ENCODE data around the gene PLCXD1.
"Not testable (repeated sequence)": the region's sequence is repeated elsewhere in the genome, so short reads cannot be mapped to it uniquely, and the experiment has no call there.

PLCXD1 gene

GRCh38 chrX:250965-251364 lies 30.2 kb upstream of the PLCXD1 start:
- TF ChIP-seq ISL1 (CRISPR knock-in tag; IDR thresholded peaks at IDR 0.05) (no peak), CSRNP3 (CRISPR knock-in tag; IDR thresholded peaks at IDR 0.05) (no peak), ESRRG (CRISPR knock-in tag; IDR thresholded peaks at IDR 0.05) (no peak), CSDC2 (CRISPR knock-in tag; IDR thresholded peaks at IDR 0.05) (no peak), TCF4 (CRISPR knock-in tag; IDR thresholded peaks at IDR 0.05; ENCODE audit: borderline replicate concordance) (no peak), PPARA (CRISPR knock-in tag; IDR thresholded peaks at IDR 0.05; ENCODE audit: borderline replicate concordance) (no peak), ZNF565 (CRISPR knock-in tag; conservative IDR thresholded peaks at IDR 0.05; ENCODE audit: low read depth) (no peak), SNAI2 (CRISPR knock-in tag; IDR thresholded peaks at IDR 0.05) (no peak), PATZ1 (CRISPR knock-in tag; IDR thresholded peaks at IDR 0.05; ENCODE audit: borderline replicate concordance) (no peak), ZNF8 (CRISPR knock-in tag; IDR thresholded peaks at IDR 0.05) (no peak), TOX (CRISPR knock-in tag; IDR thresholded peaks at IDR 0.05; ENCODE audit: borderline replicate concordance) (no peak)
- no peak for ATAC-seq

- ATAC-seq = not testable (repeated sequence)
Measured at GRCh38 chrX:251396-252243, 29.6 kb upstream of the PLCXD1 start.

- TF ChIP-seq ZNF70 (CRISPR knock-in tag; IDR thresholded peaks at IDR 0.05) = no peak
- no peak for ATAC-seq
Measured at GRCh38 chrX:252244-252956, 28.8 kb upstream of the PLCXD1 start.

GRCh38 chrX:252957-253291 lies 28.3 kb upstream of the PLCXD1 start:
- ATAC-seq = no peak
- TF ChIP-seq ARNTL (CRISPR knock-in tag; IDR thresholded peaks at IDR 0.05; ENCODE audit: borderline replicate concordance, low read depth) (no peak), TCF4 (CRISPR knock-in tag; IDR thresholded peaks at IDR 0.05; ENCODE audit: borderline replicate concordance) (no peak), CREB5 (CRISPR knock-in tag; IDR thresholded peaks at IDR 0.05; ENCODE audit: low read depth) (no peak), POU6F1 (CRISPR knock-in tag; IDR thresholded peaks at IDR 0.05; ENCODE audit: borderline replicate concordance, low read depth) (no peak), PPARA (CRISPR knock-in tag; IDR thresholded peaks at IDR 0.05; ENCODE audit: borderline replicate concordance) (no peak), OSR1 (CRISPR knock-in tag; IDR thresholded peaks at IDR 0.05) (no peak), TOX (CRISPR knock-in tag; IDR thresholded peaks at IDR 0.05; ENCODE audit: borderline replicate concordance) (no peak), BACH2 (CRISPR knock-in tag; IDR thresholded peaks at IDR 0.05; ENCODE audit: borderline replicate concordance) (no peak), ZC3H10 (CRISPR knock-in tag; IDR thresholded peaks at IDR 0.05) (no peak), RARB (CRISPR knock-in tag; IDR thresholded peaks at IDR 0.05) (no peak), ZFP30 (CRISPR knock-in tag; IDR thresholded peaks at IDR 0.05) (no peak), ESRRG (CRISPR knock-in tag; IDR thresholded peaks at IDR 0.05) (no peak), ZNF8 (CRISPR knock-in tag; IDR thresholded peaks at IDR 0.05) (no peak)
